ENCODE measurements around the gene MRPS33. TPM values are rescaled to one million over a fixed set of nuclear protein-coding genes. Genes with fewer than 3 reads are reported as not detected.
"Not testable (repeated sequence)": the region's sequence is repeated elsewhere in the genome, so short reads cannot be mapped to it uniquely, and the experiment has no call there.

MRPS33 gene
- total and polyA plus RNA-seq, 2 donors = 32.7 to 59.1 TPM

- no peak for DNase-seq (ENCODE audit: extremely low spot score)
- 49% methylated on average over 3 of the region's 3 CpGs for WGBS
- H3K4me1 ChIP-seq (ENCODE audit: insufficient read depth) = no peaks in the 10 kb centered on the region
Observed at GRCh38 chr7:140992422-140992821, 22.3 kb downstream of the MRPS33 start.

GRCh38 chr7:140990193-140990962 lies 24.4 kb downstream of the MRPS33 start:
- no peak overlapping the region for H3K4me3 ChIP-seq (ENCODE audit: low read depth, low read length)
- WGBS = 70% methylated on average over 4 of the region's 4 CpGs

More at GRCh38 chr7:140992422-140992821, 22.3 kb downstream of the MRPS33 start:
- no peak overlapping the region for H3K4me3 ChIP-seq (ENCODE audit: low read depth, low read length)
- H3K36me3 ChIP-seq (ENCODE audit: insufficient read depth) = no peaks in the 10 kb centered on the region
- H3K27ac ChIP-seq (ENCODE audit: low read depth) = no peak overlapping the region

GRCh38 chr7:140989068-140989467 lies 25.7 kb downstream of the MRPS33 start:
- H3K36me3 ChIP-seq (ENCODE audit: insufficient read depth) = no peaks in the 10 kb centered on the region
- no peaks in the 10 kb centered on the region for H3K4me1 ChIP-seq (ENCODE audit: insufficient read depth)
- H3K27ac ChIP-seq (ENCODE audit: low read depth) = no peak overlapping the region
- no peak for DNase-seq (ENCODE audit: extremely low spot score)
- H3K4me3 ChIP-seq (ENCODE audit: low read depth, low read length) = no peak overlapping the region

More at GRCh38 chr7:140990193-140990962, 24.4 kb downstream of the MRPS33 start:
- H3K4me1 ChIP-seq (ENCODE audit: insufficient read depth) = no peaks in the 10 kb centered on the region
- H3K36me3 ChIP-seq (ENCODE audit: insufficient read depth) = no peaks in the 10 kb centered on the region
- DNase-seq (ENCODE audit: extremely low spot score) = no peak
- no peak overlapping the region for H3K27ac ChIP-seq (ENCODE audit: low read depth)

GRCh38 chr7:140983802-140984201 lies 30.9 kb downstream of the MRPS33 start:
- H3K27ac ChIP-seq (ENCODE audit: low read depth) = no peak overlapping the region
- no peaks in the 10 kb centered on the region for H3K4me1 ChIP-seq (ENCODE audit: insufficient read depth)
- H3K4me3 ChIP-seq (ENCODE audit: low read depth, low read length) = no peak overlapping the region
- DNase-seq (ENCODE audit: extremely low spot score) = no peak
- 38% methylated on average over 4 of the region's 4 CpGs for WGBS
- no peaks in the 10 kb centered on the region for H3K36me3 ChIP-seq (ENCODE audit: insufficient read depth)

- Histone ChIP-seq H3K36me3 (ENCODE audit: insufficient read depth) (no peaks in the 10 kb centered on the region), H3K4me1 (ENCODE audit: insufficient read depth) (no peaks in the 10 kb centered on the region), H3K4me3 (ENCODE audit: low read depth, low read length) (no peak overlapping the region), H3K27ac (ENCODE audit: low read depth) (no peak overlapping the region)
- no peak for DNase-seq (ENCODE audit: extremely low spot score)
- 34% methylated on average over 2 of the region's 2 CpGs for WGBS
Observed at GRCh38 chr7:140982508-140982907, 32.2 kb downstream of the MRPS33 start.

- Histone ChIP-seq H3K36me3 (ENCODE audit: insufficient read depth) (no peaks in the 10 kb centered on the region), H3K27ac (ENCODE audit: low read depth) (no peak overlapping the region)
- 45% methylated on average over 2 of the region's 2 CpGs for WGBS
Observed at GRCh38 chr7:140981951-140982350, 32.8 kb downstream of the MRPS33 start.

GRCh38 chr7:140977741-140978140 lies 37.0 kb downstream of the MRPS33 start:
- WGBS = 71% methylated on average over 1 of the region's 1 CpG

More at GRCh38 chr7:140981951-140982350, 32.8 kb downstream of the MRPS33 start:
- Histone ChIP-seq H3K4me3 (ENCODE audit: low read depth, low read length) (no peak overlapping the region), H3K4me1 (ENCODE audit: insufficient read depth) (no peaks in the 10 kb centered on the region)
- DNase-seq (ENCODE audit: extremely low spot score) = no peak

GRCh38 chr7:140972876-140973829 lies 41.6 kb downstream of the MRPS33 start:
- Histone ChIP-seq H3K4me3 (ENCODE audit: low read depth, low read length) (no peak overlapping the region), H3K4me1 (ENCODE audit: insufficient read depth) (no peaks in the 10 kb centered on the region), H3K27ac (ENCODE audit: low read depth) (no peak overlapping the region), H3K36me3 (ENCODE audit: insufficient read depth) (no peaks in the 10 kb centered on the region)
- WGBS = 59% methylated on average over 9 of the region's 9 CpGs
- DNase-seq (ENCODE audit: extremely low spot score) = no peak

More at GRCh38 chr7:140977741-140978140, 37.0 kb downstream of the MRPS33 start:
- H3K27ac ChIP-seq (ENCODE audit: low read depth) = no peak overlapping the region
- no peaks in the 10 kb centered on the region for H3K36me3 ChIP-seq (ENCODE audit: insufficient read depth)
- no peak for DNase-seq (ENCODE audit: extremely low spot score)
- H3K4me3 ChIP-seq (ENCODE audit: low read depth, low read length) = no peak overlapping the region
- no peaks in the 10 kb centered on the region for H3K4me1 ChIP-seq (ENCODE audit: insufficient read depth)

- 82% methylated on average over 2 of the region's 2 CpGs for WGBS
- Histone ChIP-seq H3K4me1 (ENCODE audit: insufficient read depth) (no peaks in the 10 kb centered on the region), H3K4me3 (ENCODE audit: low read depth, low read length) (no peak overlapping the region), H3K27ac (ENCODE audit: low read depth) (no peak overlapping the region), H3K36me3 (ENCODE audit: insufficient read depth) (no peaks in the 10 kb centered on the region)
- no peak for DNase-seq (ENCODE audit: extremely low spot score)
Observed at GRCh38 chr7:140972344-140972743, 42.4 kb downstream of the MRPS33 start.

- Histone ChIP-seq H3K36me3 (ENCODE audit: insufficient read depth) (no peaks in the 10 kb centered on the region), H3K4me1 (ENCODE audit: insufficient read depth) (no peaks in the 10 kb centered on the region), H3K4me3 (ENCODE audit: low read depth, low read length) (no peak overlapping the region), H3K27ac (ENCODE audit: low read depth) (no peak overlapping the region)
- no peak for DNase-seq (ENCODE audit: extremely low spot score)
- 50% methylated on average over 2 of the region's 2 CpGs for WGBS
Observed at GRCh38 chr7:140967438-140967837, 47.3 kb downstream of the MRPS33 start.

GRCh38 chr7:140966561-140967233 lies 48.1 kb downstream of the MRPS33 start:
- 49% methylated on average over 5 of the region's 5 CpGs for WGBS
- no peak for DNase-seq (ENCODE audit: extremely low spot score)
- H3K36me3 ChIP-seq (ENCODE audit: insufficient read depth) = no peaks in the 10 kb centered on the region
- H3K4me1 ChIP-seq (ENCODE audit: insufficient read depth) = no peaks in the 10 kb centered on the region
- no peak overlapping the region for H3K4me3 ChIP-seq (ENCODE audit: low read depth, low read length)
- H3K27ac ChIP-seq (ENCODE audit: low read depth) = no peak overlapping the region

- Histone ChIP-seq H3K4me3 (ENCODE audit: low read depth, low read length) (no peak overlapping the region), H3K36me3 (ENCODE audit: insufficient read depth) (no peaks in the 10 kb centered on the region), H3K27ac (ENCODE audit: low read depth) (no peak overlapping the region), H3K4me1 (ENCODE audit: insufficient read depth) (no peaks in the 10 kb centered on the region)
- DNase-seq (ENCODE audit: extremely low spot score) = no peak
- 96% methylated on average over 4 of the region's 4 CpGs for WGBS
Observed at GRCh38 chr7:140961117-140961516, 53.6 kb downstream of the MRPS33 start.

- 95% methylated on average over 25 of the region's 25 CpGs for WGBS
- H3K27ac ChIP-seq (ENCODE audit: low read depth); H3K4me3 ChIP-seq (ENCODE audit: low read depth, low read length); H3K4me1 ChIP-seq (ENCODE audit: insufficient read depth); H3K36me3 ChIP-seq (ENCODE audit: insufficient read depth); DNase-seq (ENCODE audit: extremely low spot score): not testable (repeated sequence)
Observed at GRCh38 chr7:140956997-140957396, 57.8 kb downstream of the MRPS33 start.

All from urinary bladder (tissue), 4 donors.